SK-N-MC (cell line): ENCODE measurements around the gene ADCK1.

Experiments used
- EZH2 ChIP-seq: fragments of 200-600 bp; sonication (generic); IDR thresholded peaks from one replicate; pipeline ENCODE4 v1.6.1; 2017; ENCODE audit warnings: antibody characterized with exemption
- FOXP2 ChIP-seq: optimal IDR thresholded peaks from 2 replicates; pipeline ENCODE3; 2011; ENCODE audit warnings: mild to moderate bottlenecking, moderate library complexity; ENCODE audit not compliant: insufficient read depth; ENCODE audit errors: extremely low read length, control extremely low read depth
- POLR2AphosphoS5 ChIP-seq: IDR thresholded peaks from 2 replicates; pipeline ENCODE4 v1.6.1; 2012; ENCODE audit warnings: mild to moderate bottlenecking, low read depth, low read length, borderline replicate concordance

DNA sequence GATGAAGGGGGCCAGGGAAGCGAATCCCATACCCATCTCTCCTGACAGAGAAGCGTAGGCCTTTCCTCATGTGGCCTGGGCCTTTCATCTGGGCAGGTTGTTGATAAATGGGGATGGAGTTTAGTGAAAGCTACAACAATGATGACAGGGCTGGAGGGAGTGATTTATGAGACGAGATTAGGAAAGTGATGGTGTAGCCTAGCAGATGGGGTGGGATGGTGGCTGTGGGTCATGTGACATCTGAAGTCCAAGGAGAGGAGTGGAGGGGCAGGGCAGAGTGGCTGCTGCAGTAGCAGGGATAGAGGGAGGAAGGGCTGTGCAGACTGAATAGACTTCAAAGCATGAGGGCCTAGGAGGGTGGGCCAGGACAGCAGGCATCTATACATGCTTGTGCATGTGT, 85.5 kb downstream of the ADCK1 start:
- TF ChIP-seq POLR2AphosphoS5 (no peak), EZH2 (no peak), FOXP2 (no peak)
